ENCODE data around the gene MPP3.
"Not testable (repeated sequence)": the region's sequence is repeated elsewhere in the genome, so short reads cannot be mapped to it uniquely, and the experiment has no call there.

The MPP3 gene, protein sequence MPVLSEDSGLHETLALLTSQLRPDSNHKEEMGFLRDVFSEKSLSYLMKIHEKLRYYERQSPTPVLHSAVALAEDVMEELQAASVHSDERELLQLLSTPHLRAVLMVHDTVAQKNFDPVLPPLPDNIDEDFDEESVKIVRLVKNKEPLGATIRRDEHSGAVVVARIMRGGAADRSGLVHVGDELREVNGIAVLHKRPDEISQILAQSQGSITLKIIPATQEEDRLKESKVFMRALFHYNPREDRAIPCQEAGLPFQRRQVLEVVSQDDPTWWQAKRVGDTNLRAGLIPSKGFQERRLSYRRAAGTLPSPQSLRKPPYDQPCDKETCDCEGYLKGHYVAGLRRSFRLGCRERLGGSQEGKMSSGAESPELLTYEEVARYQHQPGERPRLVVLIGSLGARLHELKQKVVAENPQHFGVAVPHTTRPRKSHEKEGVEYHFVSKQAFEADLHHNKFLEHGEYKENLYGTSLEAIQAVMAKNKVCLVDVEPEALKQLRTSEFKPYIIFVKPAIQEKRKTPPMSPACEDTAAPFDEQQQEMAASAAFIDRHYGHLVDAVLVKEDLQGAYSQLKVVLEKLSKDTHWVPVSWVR

DNA sequence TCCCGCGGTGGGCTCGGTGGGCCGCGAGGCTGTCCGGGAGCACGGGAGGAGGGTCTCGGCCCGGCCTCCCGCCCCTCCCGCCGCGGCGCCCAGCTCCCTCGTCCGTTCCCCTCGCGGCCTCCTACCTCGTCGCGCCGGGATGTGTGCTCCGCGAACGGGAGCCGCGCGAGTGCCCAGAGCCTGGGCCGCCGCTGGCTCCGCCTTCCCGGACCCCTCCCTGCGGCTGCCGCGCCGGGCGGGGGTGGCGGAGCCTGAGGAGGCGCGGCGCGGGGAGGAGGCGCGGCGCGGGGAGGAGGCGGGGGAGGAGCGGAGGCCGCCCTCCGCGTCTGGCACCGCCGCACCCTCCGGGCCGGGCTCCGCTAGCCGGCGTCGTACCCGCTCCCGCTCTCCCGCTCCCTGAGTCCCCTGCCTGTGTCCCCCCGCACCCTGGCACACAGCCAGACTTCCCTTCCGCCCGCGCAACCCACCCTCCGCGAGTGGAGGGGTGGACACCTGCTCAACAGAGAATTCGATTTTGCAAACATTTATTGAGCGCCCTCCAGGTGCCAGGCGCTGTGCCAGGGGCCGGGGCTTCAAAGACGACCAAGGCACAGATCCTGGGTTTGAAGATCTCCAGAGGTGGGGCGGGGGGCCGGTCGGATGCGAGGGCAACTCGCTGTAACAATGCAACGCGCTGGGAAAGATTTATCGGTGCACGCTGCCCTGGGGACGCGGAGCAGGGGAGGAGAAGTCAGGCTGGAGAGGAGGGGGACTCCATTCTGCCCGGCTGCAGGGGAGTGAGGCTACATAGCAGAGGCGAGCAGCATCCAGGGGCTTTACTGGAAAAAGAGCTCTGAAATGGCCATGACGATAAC is at the start of gene MPP3:
Gene MPP3 (minus strand): TSS at position 171 of the 854 bp plus-strand sequence. CDS start 1,240 bp downstream, outside the sequence.
- peak; percentile 52 to 58 for DNase-seq

DNA sequence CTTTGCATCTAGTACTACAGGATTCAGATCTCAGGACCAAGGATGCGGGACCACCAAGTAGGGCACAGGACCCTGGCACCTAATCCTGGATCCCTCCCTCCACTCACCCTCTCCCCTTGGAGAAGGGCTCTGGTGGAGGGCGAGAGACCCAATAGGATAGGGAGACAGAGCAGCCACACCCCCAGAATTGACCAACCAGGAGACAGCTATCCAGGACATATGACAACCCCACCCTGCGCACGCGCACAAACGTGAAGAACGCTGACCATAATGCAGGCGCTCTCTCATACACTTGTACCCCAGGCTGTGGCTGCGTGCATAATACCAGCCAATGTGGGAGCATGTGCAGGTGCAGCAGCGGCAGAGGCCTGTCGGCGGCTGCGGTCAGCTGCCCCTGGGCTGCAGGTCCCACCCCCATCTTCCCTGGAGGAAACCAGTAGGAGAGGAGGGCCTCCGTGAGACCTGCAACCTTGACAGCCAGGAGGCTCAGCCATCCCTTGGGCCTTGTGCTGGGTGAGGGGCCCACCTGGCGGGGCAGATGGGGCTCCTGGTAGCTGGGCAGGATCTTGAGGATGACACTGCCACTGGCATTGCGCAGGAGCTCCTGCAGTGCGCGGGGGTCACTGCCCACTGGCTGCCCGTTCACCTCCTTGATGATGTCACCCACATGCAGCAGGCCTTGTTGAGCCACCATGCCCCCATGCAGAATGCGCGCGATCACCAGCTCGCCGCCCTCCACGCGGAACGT is 49.0 kb upstream of the MPP3 start:
- DNase-seq = no peak

DNA sequence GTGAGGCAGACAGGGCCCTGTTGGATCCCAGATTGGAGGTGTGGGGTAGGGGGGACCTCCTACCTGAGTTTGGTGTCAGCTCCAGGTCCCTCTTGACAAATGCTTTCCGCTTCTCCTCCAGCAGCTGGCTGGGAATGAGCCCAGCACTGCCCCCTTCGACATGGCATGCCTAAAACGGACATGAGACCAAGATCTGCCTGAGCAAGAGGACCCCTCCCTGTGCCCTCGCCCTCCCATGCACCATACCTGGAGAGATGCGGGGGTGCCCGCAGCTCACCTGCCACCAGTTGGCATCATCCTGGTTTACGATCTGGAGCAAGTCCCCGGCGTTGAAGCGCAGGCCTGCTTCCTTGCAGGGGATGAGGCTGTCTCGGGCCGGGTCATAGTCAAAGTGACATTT is 48.2 kb upstream of the MPP3 start:
- no peak for DNase-seq

DNA sequence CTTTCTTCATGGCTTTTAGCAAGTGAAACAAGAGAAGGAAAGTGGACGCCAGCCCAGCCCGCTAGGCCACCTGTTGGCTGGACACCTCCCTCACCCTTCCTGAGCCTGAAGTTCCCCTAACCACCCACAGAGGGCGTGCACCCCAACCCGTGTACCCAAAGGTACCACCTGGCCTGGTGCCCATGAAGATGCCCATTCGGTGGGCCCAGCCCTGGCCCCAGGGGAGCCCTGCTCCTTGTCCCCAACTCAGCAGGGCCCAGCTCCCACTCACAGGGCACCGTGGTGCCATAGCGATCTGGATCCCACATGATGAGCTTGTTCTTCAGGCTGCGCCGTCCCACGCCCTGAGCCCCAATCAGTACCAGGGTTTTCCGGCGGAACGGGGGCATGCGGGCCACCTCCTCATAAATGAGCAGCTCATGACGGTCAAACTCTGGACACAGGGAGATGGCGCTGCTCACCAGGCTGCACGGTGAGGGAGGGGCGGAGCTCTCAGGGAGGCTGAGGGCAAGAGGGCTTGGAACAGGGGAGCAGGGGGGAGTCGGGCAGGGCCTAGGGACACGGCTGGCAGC is 47.6 kb upstream of the MPP3 start:
- peak; percentile 13 to 32 for DNase-seq

DNA sequence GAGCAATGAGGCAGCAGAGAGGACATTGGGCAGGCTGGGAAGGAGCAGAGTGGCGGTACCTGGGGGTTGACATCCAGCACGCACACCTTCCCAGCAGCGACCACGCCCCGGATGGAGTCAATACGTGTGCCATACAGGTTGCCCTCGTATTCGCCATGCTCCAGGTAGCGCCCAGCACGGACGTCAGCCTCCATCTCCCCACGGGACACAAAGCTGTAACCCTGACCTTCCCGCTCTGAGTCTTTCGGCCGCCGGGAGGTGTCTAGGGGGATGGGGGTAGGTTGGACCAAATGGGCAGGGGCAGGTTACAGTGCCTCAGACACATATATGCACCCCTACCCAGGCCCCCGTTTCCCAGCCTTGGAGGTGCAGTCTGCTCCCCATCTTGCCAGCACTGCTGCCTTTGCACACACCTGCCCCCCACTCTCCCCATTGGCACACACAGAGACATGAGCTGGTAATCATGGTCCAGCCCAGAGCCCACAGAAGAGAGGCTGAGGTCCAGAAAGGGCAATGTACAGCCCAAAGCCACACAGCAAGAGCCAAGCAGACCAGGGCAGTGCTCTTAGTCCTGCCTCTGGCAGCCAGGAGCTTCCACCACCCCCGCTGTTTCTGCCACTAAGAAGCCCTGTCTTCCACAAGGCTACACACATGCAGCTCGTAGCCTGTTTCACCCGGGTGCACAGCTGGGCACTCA is 46.9 kb upstream of the MPP3 start:
- no peak for DNase-seq

DNA sequence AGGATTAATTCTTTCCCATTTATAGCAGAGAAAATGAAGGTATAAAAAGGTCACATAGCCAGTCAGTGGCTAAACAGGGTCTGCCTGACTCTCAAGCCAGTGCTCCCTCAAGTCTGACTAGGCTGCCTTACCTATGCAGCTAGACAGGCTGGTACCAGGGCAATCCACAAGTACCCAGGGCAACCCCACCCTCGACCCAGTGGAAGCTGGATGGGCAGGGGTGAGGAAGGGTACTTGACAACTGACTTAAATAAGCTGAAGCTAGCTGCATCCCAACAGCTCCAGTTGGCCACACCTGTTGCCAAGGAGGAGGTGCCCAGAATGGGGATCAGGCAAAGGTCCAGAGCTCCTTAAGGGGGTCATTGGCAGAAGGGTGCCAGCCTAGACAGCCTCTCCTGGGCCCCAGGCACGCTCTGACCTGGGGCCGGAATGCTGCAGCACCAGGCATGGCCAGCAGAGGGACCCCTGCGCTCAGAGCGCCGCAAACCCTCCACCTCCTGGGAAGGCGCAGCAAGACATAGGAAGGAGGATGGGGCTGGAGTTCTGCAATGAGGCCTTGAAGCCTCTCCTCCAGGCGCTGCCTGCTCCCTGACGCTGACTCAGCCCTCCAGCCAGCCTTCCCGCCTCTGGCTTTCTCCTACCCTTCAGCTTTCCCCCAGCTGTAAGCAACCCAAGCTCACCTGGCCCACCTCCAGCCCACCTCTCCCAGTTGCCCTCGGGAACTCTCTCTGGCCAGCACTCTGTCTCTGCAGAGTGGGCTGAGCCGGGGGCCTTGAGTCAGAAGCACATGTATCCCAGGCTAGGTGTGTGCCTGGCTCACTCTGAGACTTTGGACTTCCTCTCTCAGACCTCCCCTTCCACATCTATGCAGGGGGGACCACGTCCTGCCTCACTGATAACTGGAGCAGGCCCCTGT is 45.6 kb upstream of the MPP3 start:
- DNase-seq = peak; percentile 51 to 71

DNA sequence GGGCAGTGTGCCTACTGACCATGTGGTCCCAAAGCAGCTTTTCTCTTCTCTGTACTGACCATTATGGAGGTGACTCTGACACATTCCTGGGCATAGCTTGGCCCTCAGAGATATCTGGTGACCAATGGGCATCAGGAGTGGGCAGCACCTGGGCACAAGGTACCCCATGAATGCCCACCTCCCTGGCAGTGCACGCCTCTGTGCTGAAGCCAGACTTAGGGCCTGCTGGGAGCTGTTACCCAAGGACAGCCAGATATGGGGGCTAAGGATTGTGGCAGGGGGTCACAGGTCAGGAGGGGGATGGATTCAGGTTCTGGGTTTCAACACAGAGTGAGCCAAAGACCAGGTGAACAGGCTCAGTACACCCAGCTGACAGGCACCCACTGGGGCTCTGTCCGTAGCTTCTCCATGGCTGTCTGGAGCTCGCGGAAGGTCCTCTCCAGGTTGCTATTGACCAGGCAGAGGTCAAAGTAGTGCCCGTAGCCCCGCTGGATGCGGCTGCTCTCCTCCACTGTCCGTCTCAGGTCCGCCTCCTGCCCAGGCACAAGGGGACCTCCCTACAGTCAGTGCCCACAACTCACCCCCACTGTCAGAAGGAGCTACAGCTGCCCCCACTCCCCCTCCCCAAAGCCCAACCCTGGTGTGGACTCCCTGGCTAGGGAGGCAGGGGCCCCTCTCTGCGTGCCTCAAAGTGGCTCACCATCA is 44.7 kb upstream of the MPP3 start:
- no peak for DNase-seq

DNA sequence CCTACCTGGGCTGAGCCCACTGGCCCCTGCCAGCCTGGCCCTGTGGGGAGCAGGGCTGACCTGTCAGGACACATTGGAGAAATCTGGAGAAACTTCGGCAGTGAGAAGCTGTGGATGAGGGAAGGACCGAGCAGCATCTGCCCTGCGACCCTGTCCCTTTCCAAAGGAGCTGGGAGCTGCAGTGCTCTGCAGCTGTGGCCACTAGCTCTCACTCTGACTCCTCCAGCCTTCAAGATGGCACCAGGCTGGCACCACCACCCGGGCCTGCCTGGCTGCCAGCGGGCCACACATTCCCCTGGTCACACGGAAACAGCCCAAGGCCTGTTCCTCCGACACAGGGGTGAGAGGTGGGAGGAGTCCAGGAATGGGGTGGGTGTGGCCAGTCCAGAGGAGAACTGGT is 44.1 kb upstream of the MPP3 start:
- DNase-seq = no peak

DNA sequence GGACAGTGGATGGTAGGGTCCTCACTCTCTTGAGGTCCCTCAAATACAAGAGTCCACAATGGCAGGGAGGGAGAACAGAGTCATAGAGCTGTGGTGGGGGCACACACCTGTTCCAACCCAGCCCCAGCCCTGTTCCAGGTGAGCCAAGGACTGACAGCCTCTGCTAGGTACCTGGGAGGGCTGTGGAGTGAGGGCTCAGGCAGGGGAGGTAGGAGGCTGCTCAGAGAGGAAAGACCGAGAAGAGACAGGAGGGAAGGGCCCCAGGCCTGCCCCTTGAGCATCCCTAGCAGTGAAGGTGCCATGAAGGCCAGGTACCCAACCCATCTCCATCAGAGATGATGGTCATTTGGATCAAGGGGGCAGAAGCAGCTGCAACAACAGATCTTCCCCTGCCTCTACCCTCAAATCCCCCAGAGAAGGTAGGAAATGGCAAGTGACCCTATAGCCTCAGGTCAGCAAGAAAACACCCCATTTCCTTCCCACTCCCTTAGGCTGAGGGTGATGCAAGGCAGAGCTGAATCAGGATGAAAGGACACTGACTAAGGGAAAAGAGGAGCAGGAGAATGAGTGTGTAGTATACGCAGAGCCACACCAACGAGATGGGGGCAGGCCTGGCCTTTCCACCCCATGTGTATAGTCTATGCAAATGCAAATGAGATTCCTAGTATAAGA is 42.7 kb upstream of the MPP3 start:
- DNase-seq = no peak

DNA sequence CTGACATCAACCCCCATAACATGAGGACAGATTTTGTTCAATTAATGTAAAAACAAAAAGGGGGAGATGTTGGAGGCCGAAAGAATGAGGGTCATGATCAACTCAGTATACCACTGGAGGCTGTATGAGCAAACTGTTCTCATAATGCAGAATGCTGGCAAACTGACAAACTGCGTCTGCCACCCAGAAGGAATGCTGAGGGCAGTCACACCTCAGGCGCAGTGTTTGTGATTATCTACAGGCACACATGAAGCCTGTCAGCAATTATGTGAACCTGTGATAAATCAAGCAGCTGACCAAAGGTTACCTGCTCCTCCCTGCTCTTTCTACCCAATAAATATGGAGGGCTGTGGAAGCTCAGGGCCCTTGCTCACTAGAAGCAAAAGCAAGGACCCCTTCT is 41.3 kb upstream of the MPP3 start:
- no peak for DNase-seq

DNA sequence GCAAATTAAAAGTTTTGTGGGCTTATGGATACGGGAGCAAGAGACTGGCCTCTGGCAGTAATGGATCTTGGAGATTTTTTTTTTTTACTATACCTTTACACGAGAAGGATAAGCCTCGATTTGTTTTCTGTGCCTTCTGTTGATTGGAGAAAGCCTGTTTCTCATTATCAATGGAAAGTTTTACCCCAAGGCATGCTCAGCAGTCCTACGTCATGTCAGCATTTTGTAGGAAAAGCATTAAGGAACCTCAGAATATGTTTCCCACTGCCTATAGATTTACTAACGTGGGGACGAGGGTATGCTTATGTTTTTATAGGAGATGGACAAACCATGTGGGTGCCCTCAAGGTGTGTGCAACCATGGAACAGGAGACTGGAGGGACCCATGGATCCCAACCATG is 40.9 kb upstream of the MPP3 start:
- DNase-seq = no peak

DNA sequence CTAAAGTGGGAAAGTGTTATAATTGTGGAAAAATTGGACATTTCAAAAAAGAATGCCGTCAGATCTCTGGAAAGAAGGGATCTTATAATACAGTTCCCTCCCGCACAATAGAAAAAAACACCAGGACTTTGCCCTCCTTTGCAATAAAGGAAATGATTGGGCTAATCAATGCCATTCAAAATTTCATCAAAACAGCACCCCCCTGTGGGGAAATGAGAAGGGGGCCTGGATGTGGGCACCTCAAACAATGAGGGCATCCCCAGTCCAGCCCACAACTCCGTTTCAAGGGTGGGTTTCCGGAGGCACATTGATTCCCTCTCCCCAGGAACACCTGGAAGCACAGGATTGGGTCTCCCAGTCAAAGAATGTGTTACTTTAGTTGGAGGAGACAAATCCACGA is 40.1 kb upstream of the MPP3 start:
- DNase-seq = no peak

DNA sequence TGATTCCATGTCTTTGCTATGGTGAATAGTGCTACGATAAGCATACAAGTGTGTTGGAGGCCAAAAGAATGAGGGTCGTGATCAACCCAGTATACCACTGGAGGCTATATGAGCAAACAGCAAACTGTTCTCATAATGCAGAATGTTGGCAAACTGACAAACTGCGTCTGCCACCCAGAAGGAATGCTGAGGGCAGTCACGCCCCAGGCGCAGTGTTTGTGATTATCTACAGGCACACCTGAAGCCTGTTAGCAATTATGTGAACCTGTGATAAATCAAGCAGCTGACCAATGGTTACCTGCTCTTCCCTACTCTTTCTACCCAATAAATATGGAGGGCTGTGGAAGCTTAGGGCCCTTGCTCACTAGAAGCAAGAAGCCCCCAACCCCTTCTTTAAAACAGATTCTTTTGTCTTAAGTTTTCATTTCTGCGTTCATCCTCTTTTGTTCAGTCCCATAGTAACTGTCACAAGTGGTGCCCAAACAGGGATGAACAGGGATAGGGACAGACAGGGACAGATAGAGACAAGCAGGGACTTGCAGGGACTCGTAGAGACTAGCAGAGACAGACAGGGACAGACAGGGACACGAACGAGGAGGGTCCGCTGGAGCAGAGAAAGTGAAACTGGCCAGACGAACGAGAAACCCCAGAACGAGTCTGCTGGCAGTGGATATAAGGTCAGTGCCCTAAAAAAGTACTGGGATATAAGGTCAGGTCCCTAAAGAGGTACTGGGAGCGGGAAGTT is 39.2 kb upstream of the MPP3 start:
- DNase-seq = no peak

DNA sequence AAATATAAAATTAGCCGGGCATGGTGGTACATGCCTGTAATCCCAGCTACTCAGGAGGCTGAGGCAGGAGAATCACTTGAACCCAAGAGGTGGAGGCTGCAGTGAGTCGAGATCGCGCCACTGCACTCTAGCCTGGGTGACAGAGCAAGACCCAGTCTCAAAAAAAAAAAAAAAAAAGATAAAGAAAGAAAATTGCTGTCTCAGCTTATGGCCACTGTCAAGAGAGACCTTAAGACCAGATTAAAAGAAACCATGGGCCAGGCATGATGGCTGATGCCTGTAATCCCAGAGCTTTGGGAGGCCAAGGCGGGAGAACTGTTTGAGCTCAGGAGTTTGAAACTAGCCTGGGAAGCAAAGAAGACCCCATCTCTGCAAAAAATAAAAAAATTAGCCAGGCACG is 36.1 kb upstream of the MPP3 start:
- not testable (repeated sequence) for DNase-seq

DNA sequence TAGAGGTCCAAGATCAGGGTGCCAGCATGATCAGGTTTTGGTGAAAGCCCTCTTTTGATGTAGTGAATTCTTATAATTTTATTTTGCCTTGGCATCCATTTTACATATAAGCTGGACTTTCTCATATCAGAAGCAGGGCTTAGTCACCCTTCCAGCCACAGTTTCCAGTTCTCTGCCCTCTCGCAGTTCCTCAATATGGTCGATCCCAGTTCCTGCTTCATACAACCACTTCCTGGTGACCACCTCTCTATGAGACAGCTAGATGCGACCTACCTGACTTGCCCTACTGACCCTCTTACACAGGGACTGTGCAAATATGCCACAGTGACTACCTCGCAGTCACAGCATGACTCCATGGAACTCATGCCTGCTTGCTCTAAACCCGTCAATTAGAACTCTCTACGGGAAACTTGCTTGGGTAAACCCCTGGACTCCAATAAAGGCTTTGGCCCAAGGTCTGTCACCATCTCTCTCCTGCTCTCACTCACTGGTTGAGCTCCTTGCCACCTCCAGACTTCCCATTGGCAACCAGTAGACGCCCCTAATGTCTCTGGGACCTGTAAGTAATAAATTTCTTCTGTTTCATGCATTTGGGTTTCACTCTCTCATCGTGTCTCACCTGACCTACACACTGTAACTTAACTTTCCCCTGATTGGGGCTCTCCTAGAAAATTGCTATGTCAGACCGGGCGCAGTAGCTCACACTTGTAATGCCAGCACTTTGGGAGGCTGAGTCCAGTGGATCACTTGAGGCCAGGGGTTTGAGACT is 35.5 kb upstream of the MPP3 start:
- no peak for DNase-seq

DNA sequence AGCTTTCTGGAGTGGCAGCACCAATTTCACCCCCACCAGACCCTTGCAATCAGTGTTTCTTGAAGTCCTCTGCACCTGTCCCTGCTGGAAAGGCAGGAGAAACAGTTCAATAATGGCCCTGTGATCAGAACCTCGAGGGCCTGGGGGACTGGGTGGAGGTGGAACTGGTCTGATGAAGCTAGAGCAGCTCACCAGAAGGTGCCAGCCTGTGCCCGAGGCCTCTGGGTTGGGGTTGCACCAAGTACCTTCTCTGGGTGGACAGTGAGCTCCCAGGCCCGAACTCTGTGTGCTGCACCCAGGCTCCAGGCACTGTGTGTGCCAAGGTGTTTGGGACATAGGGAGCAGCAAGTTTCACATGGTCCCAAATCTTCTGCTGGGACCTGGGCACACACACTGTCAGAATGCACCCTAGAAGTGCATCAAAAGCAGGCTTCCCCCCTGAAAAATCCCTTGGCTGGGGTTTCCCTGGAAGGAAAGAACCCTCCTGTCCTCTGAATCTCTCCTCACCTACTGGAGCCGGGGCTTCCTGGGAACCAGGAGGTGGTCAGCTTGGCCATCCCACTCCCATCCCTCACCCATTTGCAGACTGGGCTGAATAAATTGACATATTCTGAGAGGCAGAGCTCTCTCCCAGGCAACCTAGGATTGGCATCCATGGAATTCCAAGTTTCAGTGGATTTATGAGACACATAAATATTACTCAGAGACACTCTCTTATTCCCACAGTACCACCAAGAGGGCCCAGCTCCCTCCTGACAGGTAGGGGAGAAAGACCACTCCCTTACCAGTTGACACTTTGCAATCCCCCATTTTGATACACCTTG is 31.4 kb upstream of the MPP3 start:
- DNase-seq = no peak

DNA sequence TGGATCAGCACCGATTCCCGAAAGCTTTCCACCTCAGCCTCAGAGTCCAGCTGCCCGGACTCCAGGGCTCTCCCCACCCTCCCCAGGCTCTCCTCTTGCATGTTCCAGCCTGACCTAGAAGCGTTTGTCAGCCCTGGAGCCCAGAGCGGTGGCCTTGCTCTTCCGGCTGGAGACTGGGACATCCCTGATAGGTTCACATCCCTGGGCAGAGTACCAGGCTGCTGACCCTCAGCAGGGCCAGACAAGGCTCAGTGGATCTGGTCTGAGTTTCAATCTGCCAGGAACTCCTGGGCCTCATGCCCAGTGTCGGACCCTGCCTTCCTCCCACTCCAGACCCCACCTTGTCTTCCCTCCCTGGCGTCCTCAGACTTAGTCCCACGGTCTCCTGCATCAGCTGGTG is 29.0 kb upstream of the MPP3 start:
- DNase-seq = no peak

All from stimulated activated CD4-positive, alpha-beta T cell treated with anti-CD3 and anti-CD28 coated beads, Interleukin-4, amount 100 ng/mL, for 4 hours (primary cell).